ENCODE results near the gene GNGT1.

- TF ChIP-seq CTCF (conservative IDR thresholded peaks at IDR 0.05) = no peak
- TF ChIP-seq ZFX (IDR thresholded peaks at IDR 0.05) = no peak
Measured at GRCh38 chr7:93897680-93898079, 8.7 kb upstream of the GNGT1 start.

Data from C4-2B (cell line).